ENCODE data around the gene UCK2.

UCK2 gene

DNA sequence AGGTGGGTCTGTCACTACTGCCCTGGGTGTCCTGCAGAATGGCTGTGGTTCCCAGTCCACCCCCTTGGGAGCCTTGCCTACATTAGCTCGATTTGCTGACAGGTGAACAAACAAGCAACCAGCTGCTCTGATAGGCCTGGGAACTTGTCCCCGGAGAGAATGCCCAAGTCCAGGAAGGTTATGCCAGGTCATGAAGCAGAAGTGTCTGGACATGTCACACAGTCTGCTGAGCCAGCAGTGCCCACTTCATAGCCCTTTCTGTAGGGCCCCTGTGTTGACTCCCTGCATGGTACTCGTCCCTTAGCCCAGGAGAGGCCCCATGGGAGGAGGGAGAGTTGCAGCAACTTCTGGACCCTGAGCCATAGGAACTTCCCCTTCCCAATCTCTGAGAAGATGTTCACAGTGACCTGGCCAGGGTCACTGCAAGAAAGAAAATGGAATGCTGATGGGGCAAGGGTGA, 31.0 kb downstream of the UCK2 start:
- no peak overlapping the region for H3K4me3 ChIP-seq (replicated peaks; ENCODE audit: low read depth, low read length)
- no peak for TF ChIP-seq CTCF (IDR thresholded peaks at IDR 0.05; ENCODE audit: low read depth, low read length, missing control alignments)
- DNase-seq (ENCODE audit: extremely low read depth, low read depth) = no peak

DNA sequence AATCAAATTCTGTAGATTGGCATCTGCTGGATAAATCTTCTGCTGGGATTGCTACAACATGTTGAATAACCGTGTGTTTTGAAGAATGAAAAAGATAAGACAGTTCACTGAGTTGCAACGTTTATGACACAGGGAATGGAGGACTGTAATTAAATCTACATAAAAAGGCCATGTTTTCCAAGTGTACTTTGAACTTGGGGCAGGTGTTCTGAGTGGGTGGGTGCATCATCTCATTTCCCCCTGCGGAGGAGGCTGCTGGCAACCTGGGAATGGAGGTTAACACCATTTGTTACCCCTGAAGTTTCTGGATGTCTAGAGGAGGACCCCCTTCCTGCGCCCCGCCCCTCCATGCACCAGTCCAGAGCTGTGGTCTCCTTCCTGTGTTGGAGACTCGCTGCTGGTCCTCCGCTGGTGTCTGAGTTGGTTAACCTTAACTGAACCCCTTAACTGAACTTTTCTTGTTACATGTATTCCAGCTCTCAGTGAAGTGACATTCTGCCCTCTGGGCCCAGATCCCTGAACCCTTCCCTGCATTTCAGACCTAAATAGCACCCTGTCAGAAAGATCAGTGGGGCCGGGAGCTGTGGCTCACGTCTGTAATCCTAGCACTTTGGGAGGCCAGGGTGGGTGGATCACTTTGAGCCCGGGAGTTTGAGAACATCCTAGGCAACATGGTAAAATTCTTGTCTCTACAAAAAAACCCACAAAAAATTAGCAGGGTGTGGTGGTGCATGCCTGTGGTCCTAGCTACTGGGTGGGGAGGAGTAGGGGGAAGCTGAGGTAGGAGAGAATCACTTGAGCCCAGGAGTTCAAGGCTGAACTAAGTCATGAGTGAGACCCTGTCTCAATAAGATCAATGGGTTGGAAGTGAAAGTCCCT, 31.8 kb downstream of the UCK2 start:
- no peak for DNase-seq (ENCODE audit: extremely low read depth, low read depth)
- no peak overlapping the region for H3K4me3 ChIP-seq (replicated peaks; ENCODE audit: low read depth, low read length)
- no peak for TF ChIP-seq CTCF (IDR thresholded peaks at IDR 0.05; ENCODE audit: low read depth, low read length, missing control alignments)

DNA sequence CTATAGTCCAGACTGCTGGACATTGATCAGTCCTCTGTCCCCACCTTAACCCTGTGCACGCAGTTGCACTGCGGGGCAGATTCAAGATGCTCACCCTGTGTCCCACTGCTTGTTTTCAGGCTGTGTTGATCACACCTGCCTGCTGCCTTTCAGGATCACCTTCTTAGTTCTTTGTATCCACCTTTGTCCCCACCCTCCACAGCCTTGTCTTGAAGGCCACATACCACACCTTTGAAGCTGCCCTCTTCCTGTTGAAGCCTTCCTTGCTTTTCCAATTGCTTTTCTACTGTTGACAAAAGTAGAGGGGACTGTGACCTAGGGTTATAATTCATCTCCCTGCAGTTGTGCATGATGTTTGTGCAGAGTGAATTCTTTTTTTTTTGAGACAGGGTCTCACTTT, 32.7 kb downstream of the UCK2 start:
- TF ChIP-seq CTCF (IDR thresholded peaks at IDR 0.05; ENCODE audit: low read depth, low read length, missing control alignments) = no peak
- DNase-seq (ENCODE audit: extremely low read depth, low read depth) = no peak
- no peak overlapping the region for H3K4me3 ChIP-seq (replicated peaks; ENCODE audit: low read depth, low read length)

GRCh38 chr1:165861911-165862310, 34.5 kb downstream of the UCK2 start:
- TF ChIP-seq CTCF (IDR thresholded peaks at IDR 0.05; ENCODE audit: low read depth, low read length, missing control alignments) = no peak
- no peak overlapping the region for H3K4me3 ChIP-seq (replicated peaks; ENCODE audit: low read depth, low read length)
- DNase-seq (ENCODE audit: extremely low read depth, low read depth) = no peak

DNA sequence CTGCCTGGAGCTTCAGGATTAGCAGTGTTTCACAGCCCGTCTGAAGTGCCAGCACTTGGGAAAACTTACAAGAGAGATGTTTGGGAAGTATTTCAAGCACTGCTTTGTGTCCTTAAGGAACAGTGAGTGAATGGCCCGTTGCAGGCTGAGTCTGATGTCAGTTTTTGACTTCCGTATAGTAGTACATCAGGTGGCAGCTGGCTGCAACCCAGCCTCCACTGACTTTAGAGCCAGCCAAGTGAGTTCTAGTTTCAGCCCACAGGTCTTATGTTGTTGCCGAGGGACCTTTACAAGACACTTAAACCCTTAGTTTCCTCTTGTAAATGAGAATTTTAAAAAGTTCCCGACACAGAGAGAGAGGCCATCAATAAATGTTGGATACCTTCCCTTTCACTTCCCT, 35.0 kb downstream of the UCK2 start:
- TF ChIP-seq CTCF (IDR thresholded peaks at IDR 0.05; ENCODE audit: low read depth, low read length, missing control alignments) = no peak
- DNase-seq (ENCODE audit: extremely low read depth, low read depth) = no peak
- H3K4me3 ChIP-seq (replicated peaks; ENCODE audit: low read depth, low read length) = no peak overlapping the region

DNA sequence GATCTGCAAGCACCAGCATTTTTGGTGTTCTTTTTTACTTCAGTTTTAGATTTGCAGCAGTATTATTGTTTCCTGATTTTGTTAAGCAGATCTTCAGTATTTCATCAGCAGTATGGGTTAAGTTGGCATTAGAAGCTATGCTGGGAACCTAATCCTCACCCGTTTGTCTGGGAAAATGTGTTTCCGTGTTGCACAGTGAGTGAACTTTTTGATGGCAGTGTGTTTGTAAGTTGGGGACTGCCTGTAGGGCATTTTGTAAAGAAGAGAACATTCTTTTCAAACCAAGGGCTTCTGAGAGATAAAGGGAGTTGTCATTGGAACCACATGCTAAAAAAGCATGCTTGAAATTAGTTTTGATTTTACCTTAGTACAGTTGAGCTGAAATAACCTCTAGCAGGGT, 35.9 kb downstream of the UCK2 start:
- no peak for TF ChIP-seq CTCF (IDR thresholded peaks at IDR 0.05; ENCODE audit: low read depth, low read length, missing control alignments)
- H3K4me3 ChIP-seq (replicated peaks; ENCODE audit: low read depth, low read length) = no peak overlapping the region
- DNase-seq (ENCODE audit: extremely low read depth, low read depth) = no peak
